Hematopoietic multipotent progenitor cell treated with erythropoietin and hydrocortisone succinate and interleukin-3 and kit ligand, for 8 days (in vitro differentiated cells): ENCODE measurements around the gene CELF2.
A peak's percentile ranks its signal among the peaks of the same experiment; 100 is the strongest.
"Not testable (repeated sequence)": the region's sequence is repeated elsewhere in the genome, so short reads cannot be mapped to it uniquely, and the experiment has no call there.

Experiments used
- DNase-seq: peaks from one replicate; pipeline ENCODE4 v3.0.0-alpha.2; 2015

CELF2 gene

GRCh38 chr10:11178606-11179515 is 161.2 kb downstream of the CELF2 start:
- DNase-seq = peak; percentile 99

GRCh38 chr10:11179516-11180105 is 161.9 kb downstream of the CELF2 start:
- DNase-seq = no peak

- DNase-seq = peak; percentile 68
Measured at GRCh38 chr10:11180228-11180627, 162.6 kb downstream of the CELF2 start.

- no peak for DNase-seq
Measured at GRCh38 chr10:11181978-11182377, 164.3 kb downstream of the CELF2 start.

- DNase-seq = no peak
Measured at GRCh38 chr10:11183015-11183414, 165.3 kb downstream of the CELF2 start.

- DNase-seq = no peak
Measured at GRCh38 chr10:11184093-11184492, 166.4 kb downstream of the CELF2 start.

- not testable (repeated sequence) for DNase-seq
Measured at GRCh38 chr10:11185128-11185665, 167.5 kb downstream of the CELF2 start.

GRCh38 chr10:11186374-11186773 is 168.7 kb downstream of the CELF2 start:
- DNase-seq = no peak

- no peak for DNase-seq
Measured at GRCh38 chr10:11189582-11190376, 172.1 kb downstream of the CELF2 start.

- no peak for DNase-seq
Measured at GRCh38 chr10:11191190-11191589, 173.5 kb downstream of the CELF2 start.

GRCh38 chr10:11191678-11192077 is 174.0 kb downstream of the CELF2 start:
- no peak for DNase-seq

- DNase-seq = no peak
Measured at GRCh38 chr10:11192304-11193000, 174.8 kb downstream of the CELF2 start.

GRCh38 chr10:11193001-11193551 is 175.4 kb downstream of the CELF2 start:
- DNase-seq = no peak

- DNase-seq = no peak
Measured at GRCh38 chr10:11194859-11195586, 177.4 kb downstream of the CELF2 start.

- no peak for DNase-seq
Measured at GRCh38 chr10:11195623-11196022, 178.0 kb downstream of the CELF2 start.

GRCh38 chr10:11197266-11197712 is 179.6 kb downstream of the CELF2 start:
- DNase-seq = no peak

- DNase-seq = no peak
Measured at GRCh38 chr10:11197878-11198277, 180.2 kb downstream of the CELF2 start.

GRCh38 chr10:11201911-11202310 is 184.2 kb downstream of the CELF2 start:
- no peak for DNase-seq

- DNase-seq = no peak
Measured at GRCh38 chr10:11204351-11204942, 186.8 kb downstream of the CELF2 start.

- DNase-seq = no peak
Measured at GRCh38 chr10:11205030-11205772, 187.5 kb downstream of the CELF2 start.
